OCI-LY1 (cell line): ENCODE results near the gene ANO4.

ENCODE experiments used
- H2AFZ ChIP-seq: fragments of 200-600 bp; sonication (generic), shearing (Covaris generic); 2 replicates; pipeline ENCODE4 v1.6.0; 2014; ENCODE audit warnings: antibody characterized with exemption, mild to moderate bottlenecking, low read length
- H3F3A ChIP-seq: fragments of 200-600 bp; sonication (generic), shearing (Covaris generic); 2 replicates; pipeline ENCODE4 v1.6.0; 2014; ENCODE audit warnings: mild to moderate bottlenecking, antibody characterized with exemption, low read length, moderate library complexity; ENCODE audit not compliant: insufficient read depth
- H3K27ac ChIP-seq: fragments of 200-600 bp; sonication (generic); 2 replicates; pipeline ENCODE4 v1.5.1; 2014; ENCODE audit warnings: low read length, mixed run types, mild to moderate bottlenecking, low read depth; ENCODE audit not compliant: poor library complexity, severe bottlenecking
- H3K27me3 ChIP-seq: fragments of 200-600 bp; sonication (generic); 2 replicates; pipeline ENCODE4 v1.6.0; 2014; ENCODE audit warnings: antibody characterized with exemption, mild to moderate bottlenecking, low read length, moderate library complexity; ENCODE audit not compliant: insufficient read depth
- H3K36me3 ChIP-seq: fragments of 200-600 bp; sonication (generic); 2 replicates; pipeline ENCODE4 v1.6.1; 2014; ENCODE audit warnings: mild to moderate bottlenecking, antibody characterized with exemption, low read length, moderate library complexity, mixed read lengths; ENCODE audit not compliant: insufficient read depth
- H3K4me1 ChIP-seq: fragments of 200-600 bp; sonication (generic); 2 replicates; pipeline ENCODE4 v1.5.1; 2014; ENCODE audit warnings: mild to moderate bottlenecking, low read length, moderate library complexity; ENCODE audit not compliant: insufficient read depth, severe bottlenecking
- H3K4me2 ChIP-seq: fragments of 200-600 bp; sonication (generic), shearing (Covaris generic); 2 replicates; pipeline ENCODE4 v1.6.1; 2014; ENCODE audit warnings: low read length
- H3K4me3 ChIP-seq: fragments of 200-600 bp; sonication (generic); 2 replicates; pipeline ENCODE4 v1.5.1; 2014; ENCODE audit warnings: low read length, low read depth, mild to moderate bottlenecking, mixed read lengths; ENCODE audit not compliant: poor library complexity, severe bottlenecking
- H3K79me2 ChIP-seq: fragments of 200-600 bp; shearing (Covaris generic); 2 replicates; pipeline ENCODE4 v1.6.1; 2016; ENCODE audit warnings: mixed run types, low read length, mixed read lengths; ENCODE audit not compliant: insufficient read depth
- H3K9ac ChIP-seq: fragments of 200-600 bp; sonication (generic), shearing (Covaris generic); 2 replicates; pipeline ENCODE4 v1.6.1; 2014; ENCODE audit warnings: mild to moderate bottlenecking, low read length, mixed read lengths
- H3K9me2 ChIP-seq: fragments of 200-600 bp; sonication (generic), shearing (Covaris generic); 2 replicates; pipeline ENCODE4 v1.6.1; 2014; ENCODE audit warnings: low read depth, mild to moderate bottlenecking, low read length, mixed read lengths
- H3K9me3 ChIP-seq: fragments of 200-600 bp; shearing (Covaris generic); 2 replicates; pipeline ENCODE4 v1.6.1; 2014; ENCODE audit warnings: low read length, mixed read lengths
- H4K20me1 ChIP-seq: fragments of 200-600 bp; sonication (generic), shearing (Covaris generic); 2 replicates; pipeline ENCODE4 v1.6.0; 2016; ENCODE audit warnings: mild to moderate bottlenecking, low read length; ENCODE audit not compliant: insufficient read depth
- EZH2 ChIP-seq: fragments of 200-600 bp; sonication (generic), shearing (Covaris generic); IDR thresholded peaks from 2 replicates; pipeline ENCODE4 v1.8.0; 2017; ENCODE audit warnings: borderline replicate concordance, mixed run types, mild to moderate bottlenecking, antibody characterized with exemption, low read length, moderate library complexity, mixed read lengths
- TF ChIP-seq, protein P1 (sequence below): fragments of 200-600 bp; sonication (generic), shearing (Covaris generic); IDR thresholded peaks from 2 replicates; pipeline ENCODE4 v1.5.1; 2017; ENCODE audit warnings: mild to moderate bottlenecking, antibody characterized with exemption, low read length, moderate library complexity, mixed read lengths

Gene ANO4

DNA sequence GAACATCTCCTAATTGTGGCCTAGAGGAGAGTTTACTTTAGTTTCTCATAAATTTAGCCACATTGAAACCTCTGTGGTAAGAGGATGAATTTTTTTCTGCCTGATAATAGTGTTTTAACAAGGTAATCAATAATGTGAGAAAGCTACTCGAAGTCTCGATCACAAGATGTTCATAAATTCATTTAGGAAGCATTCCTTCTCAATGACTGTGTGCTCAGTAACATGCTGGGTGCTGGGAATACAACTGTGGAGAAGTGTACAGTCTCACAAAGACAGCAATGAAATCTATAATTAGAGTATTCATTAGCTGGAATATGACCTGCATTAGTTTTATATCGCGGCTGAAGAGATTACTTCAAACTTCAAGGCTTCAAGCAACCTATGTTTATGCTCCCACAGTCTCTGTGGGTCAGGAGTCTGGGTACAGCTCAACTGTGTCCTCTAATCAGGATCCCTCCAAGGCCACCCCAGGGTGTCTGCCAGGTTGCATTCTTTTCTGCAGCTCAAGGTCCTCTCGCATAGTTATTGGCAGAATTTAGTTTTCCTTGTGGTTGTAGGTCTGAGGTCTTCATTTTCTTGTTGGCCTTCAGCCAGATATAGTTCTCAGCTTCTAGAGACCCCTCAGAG is 167.6 kb downstream of the ANO4 start:
- H3K4me1 ChIP-seq = no peaks in the 10 kb centered on the region
- H4K20me1 ChIP-seq = no peaks in the 10 kb centered on the region
- no peaks in the 10 kb centered on the region for H3K36me3 ChIP-seq
- H3K27me3 ChIP-seq = no peaks in the 10 kb centered on the region
- no peak overlapping the region for H3K4me2 ChIP-seq
- H3K4me3 ChIP-seq = no peak overlapping the region
- H3K79me2 ChIP-seq = no peaks in the 10 kb centered on the region
- TF ChIP-seq, protein P1, sequence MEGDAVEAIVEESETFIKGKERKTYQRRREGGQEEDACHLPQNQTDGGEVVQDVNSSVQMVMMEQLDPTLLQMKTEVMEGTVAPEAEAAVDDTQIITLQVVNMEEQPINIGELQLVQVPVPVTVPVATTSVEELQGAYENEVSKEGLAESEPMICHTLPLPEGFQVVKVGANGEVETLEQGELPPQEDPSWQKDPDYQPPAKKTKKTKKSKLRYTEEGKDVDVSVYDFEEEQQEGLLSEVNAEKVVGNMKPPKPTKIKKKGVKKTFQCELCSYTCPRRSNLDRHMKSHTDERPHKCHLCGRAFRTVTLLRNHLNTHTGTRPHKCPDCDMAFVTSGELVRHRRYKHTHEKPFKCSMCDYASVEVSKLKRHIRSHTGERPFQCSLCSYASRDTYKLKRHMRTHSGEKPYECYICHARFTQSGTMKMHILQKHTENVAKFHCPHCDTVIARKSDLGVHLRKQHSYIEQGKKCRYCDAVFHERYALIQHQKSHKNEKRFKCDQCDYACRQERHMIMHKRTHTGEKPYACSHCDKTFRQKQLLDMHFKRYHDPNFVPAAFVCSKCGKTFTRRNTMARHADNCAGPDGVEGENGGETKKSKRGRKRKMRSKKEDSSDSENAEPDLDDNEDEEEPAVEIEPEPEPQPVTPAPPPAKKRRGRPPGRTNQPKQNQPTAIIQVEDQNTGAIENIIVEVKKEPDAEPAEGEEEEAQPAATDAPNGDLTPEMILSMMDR = no peak
- no peak for TF ChIP-seq EZH2
- no peak overlapping the region for H3K9ac ChIP-seq
- no peaks in the 10 kb centered on the region for H3K9me3 ChIP-seq
- no peak overlapping the region for H3K27ac ChIP-seq
- H3K9me2 ChIP-seq = no peaks in the 10 kb centered on the region
- H2AFZ ChIP-seq = no peak overlapping the region
- no peaks in the 10 kb centered on the region for H3F3A ChIP-seq

DNA sequence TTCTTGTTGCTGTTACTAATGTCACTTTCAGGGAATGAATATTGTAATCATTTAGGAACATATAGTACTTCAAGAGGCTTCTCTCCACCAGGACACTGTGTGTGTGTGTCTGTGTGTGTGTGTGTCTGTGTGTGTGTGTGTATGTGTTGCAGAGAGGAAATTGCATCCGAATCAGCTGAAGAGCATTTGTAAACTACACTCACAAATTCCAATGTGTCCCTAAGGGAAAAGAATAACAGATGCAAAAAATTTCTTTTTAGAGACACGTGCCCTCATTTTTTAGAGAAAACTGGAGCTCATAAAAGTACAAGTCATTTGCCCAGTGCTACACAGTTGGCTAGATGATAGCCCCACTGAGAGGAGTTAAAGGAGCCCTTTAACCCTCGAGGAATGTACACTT is 168.8 kb downstream of the ANO4 start:
- Histone ChIP-seq H3K36me3 (no peaks in the 10 kb centered on the region), H3K4me2 (no peak overlapping the region), H3K27me3 (no peaks in the 10 kb centered on the region)

DNA sequence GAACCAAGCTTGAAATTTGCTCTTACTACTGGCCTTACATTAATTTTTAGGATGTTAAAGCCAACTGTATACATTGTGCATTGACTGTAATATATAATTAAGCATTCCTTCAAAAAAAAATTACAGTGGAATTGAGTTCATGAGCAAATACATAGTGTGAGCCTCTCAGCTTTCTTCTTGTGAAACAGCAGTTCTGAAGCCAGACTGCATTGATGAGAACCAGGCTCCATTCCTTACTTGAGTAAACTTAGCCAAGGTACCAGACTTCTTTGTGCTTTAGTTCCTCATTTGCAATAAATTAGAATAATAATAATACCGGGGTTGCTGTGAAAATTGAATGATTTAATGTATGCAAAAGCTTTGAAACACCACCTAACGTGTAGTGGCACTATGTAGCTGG is 169.5 kb downstream of the ANO4 start:
- Histone ChIP-seq H3F3A (no peaks in the 10 kb centered on the region), H3K79me2 (no peaks in the 10 kb centered on the region), H3K27me3 (no peaks in the 10 kb centered on the region), H3K4me1 (no peaks in the 10 kb centered on the region), H3K9me2 (no peaks in the 10 kb centered on the region), H4K20me1 (no peaks in the 10 kb centered on the region), H3K4me2 (no peak overlapping the region), H3K9me3 (no peaks in the 10 kb centered on the region), H3K36me3 (no peaks in the 10 kb centered on the region), H3K27ac (no peak overlapping the region), H3K4me3 (no peak overlapping the region), H2AFZ (no peak overlapping the region), H3K9ac (no peak overlapping the region)
- TF ChIP-seq EZH2 = no peak
- TF ChIP-seq, protein P1 = no peak

More for the DNA sequence above, 168.8 kb downstream of the ANO4 start:
- no peaks in the 10 kb centered on the region for H3K4me1 ChIP-seq
- TF ChIP-seq, protein P1 = no peak
- no peak for TF ChIP-seq EZH2
- no peaks in the 10 kb centered on the region for H3K9me2 ChIP-seq
- no peak overlapping the region for H2AFZ ChIP-seq
- no peak overlapping the region for H3K9ac ChIP-seq
- no peak overlapping the region for H3K27ac ChIP-seq
- H3K4me3 ChIP-seq = no peak overlapping the region
- H3F3A ChIP-seq = no peaks in the 10 kb centered on the region
- no peaks in the 10 kb centered on the region for H3K79me2 ChIP-seq
- H3K9me3 ChIP-seq = no peaks in the 10 kb centered on the region
- no peaks in the 10 kb centered on the region for H4K20me1 ChIP-seq
